HG03135 (cell line): ENCODE results near the gene ZNF28.
"Not testable (repeated sequence)": the region's sequence is repeated elsewhere in the genome, so short reads cannot be mapped to it uniquely, and the experiment has no call there.

ENCODE experiments used
- ATAC-seq: cut with Tn5 transposase; IDR thresholded peaks from one replicate; pipeline ENCODE4 v1.9.1; 2021; ENCODE audit warnings: mild to moderate bottlenecking, moderate library complexity; ENCODE audit not compliant: unreplicated experiment

Gene ZNF28

GRCh38 chr19:52782864-52783263 lies 38.6 kb downstream of the ZNF28 start:
- not testable (repeated sequence) for ATAC-seq

GRCh38 chr19:52778811-52779210 lies 42.6 kb downstream of the ZNF28 start:
- no peak for ATAC-seq

- not testable (repeated sequence) for ATAC-seq
Observed at GRCh38 chr19:52756447-52756846, 65.0 kb downstream of the ZNF28 start.

- ATAC-seq: no peak
Observed at GRCh38 chr19:52749780-52750179, 71.7 kb downstream of the ZNF28 start.

GRCh38 chr19:52748336-52748950 lies 73.0 kb downstream of the ZNF28 start:
- no peak for ATAC-seq
